PFSK-1 (cell line): Measurements from ENCODE around the gene CTSZ.

Source experiments
- FOXP2 ChIP-seq: optimal IDR thresholded peaks from 2 replicates; pipeline ENCODE3; 2011; ENCODE audit warnings: borderline replicate concordance, control low read depth, inconsistent platforms; ENCODE audit not compliant: insufficient read depth; ENCODE audit errors: extremely low read length, extremely low read depth
- POLR2AphosphoS5 ChIP-seq: IDR thresholded peaks from 2 replicates; pipeline ENCODE4 v1.6.1; 2012; ENCODE audit warnings: low read depth, mild to moderate bottlenecking, control low read depth, low read length, moderate library complexity
- SIN3A ChIP-seq: IDR thresholded peaks from 2 replicates; pipeline ENCODE4 v1.6.1; 2012; ENCODE audit warnings: mild to moderate bottlenecking, low read length, moderate library complexity, borderline replicate concordance; ENCODE audit not compliant: insufficient read depth
- TAF1 ChIP-seq: IDR thresholded peaks from 2 replicates; pipeline ENCODE4 v1.6.1; 2012; ENCODE audit warnings: low read length, control low read depth, borderline replicate concordance; ENCODE audit not compliant: insufficient read depth
- TF ChIP-seq, protein P1 (sequence below), 2 experiments: IDR thresholded peaks; 2 replicates each; pipeline versions ENCODE4 v1.6.1 to v1.8.0; 2011 to 2012; ENCODE audit warnings: low read depth in 2 of 2, low read length in 2 of 2, control low read depth in 1 of 2, inconsistent platforms in 1 of 2, mild to moderate bottlenecking in 1 of 2, moderate library complexity in 1 of 2; ENCODE audit not compliant: insufficient read depth in 1 of 2

CTSZ gene

DNA sequence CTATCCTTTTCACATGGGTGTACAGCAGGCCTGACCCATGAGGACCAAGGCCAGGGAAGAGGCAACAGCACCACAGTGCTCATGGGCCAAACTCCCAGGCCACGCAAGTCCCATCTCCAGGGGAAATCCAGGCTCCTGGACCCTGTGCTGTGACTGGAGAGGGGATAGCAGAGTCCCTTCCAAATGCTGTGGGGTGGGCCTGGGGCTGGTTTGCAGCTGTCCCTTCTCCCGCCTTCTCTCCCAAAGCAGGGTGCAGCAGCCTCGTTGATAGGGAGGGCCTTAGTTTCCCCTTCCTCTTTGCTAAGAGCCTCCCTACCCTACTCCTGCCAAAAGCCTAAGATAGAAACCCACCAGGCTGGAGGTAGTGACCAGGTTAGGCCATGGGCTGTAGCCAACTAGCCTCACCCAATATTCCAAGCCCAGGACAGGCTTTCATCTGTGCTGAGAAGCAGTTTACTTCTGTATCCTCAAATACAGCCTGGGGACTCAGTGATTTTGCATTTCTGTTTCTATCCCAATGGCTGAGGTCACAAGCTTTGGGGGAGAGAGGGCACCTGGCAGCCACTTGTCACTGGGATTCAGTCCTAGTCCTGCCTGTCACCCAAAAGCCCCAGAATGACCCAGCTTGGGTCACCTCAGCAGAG, 1.4 kb downstream of the CTSZ start:
- TF ChIP-seq, protein P1, sequence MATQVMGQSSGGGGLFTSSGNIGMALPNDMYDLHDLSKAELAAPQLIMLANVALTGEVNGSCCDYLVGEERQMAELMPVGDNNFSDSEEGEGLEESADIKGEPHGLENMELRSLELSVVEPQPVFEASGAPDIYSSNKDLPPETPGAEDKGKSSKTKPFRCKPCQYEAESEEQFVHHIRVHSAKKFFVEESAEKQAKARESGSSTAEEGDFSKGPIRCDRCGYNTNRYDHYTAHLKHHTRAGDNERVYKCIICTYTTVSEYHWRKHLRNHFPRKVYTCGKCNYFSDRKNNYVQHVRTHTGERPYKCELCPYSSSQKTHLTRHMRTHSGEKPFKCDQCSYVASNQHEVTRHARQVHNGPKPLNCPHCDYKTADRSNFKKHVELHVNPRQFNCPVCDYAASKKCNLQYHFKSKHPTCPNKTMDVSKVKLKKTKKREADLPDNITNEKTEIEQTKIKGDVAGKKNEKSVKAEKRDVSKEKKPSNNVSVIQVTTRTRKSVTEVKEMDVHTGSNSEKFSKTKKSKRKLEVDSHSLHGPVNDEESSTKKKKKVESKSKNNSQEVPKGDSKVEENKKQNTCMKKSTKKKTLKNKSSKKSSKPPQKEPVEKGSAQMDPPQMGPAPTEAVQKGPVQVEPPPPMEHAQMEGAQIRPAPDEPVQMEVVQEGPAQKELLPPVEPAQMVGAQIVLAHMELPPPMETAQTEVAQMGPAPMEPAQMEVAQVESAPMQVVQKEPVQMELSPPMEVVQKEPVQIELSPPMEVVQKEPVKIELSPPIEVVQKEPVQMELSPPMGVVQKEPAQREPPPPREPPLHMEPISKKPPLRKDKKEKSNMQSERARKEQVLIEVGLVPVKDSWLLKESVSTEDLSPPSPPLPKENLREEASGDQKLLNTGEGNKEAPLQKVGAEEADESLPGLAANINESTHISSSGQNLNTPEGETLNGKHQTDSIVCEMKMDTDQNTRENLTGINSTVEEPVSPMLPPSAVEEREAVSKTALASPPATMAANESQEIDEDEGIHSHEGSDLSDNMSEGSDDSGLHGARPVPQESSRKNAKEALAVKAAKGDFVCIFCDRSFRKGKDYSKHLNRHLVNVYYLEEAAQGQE (IDR thresholded peaks at IDR 0.05; ENCODE audit: insufficient read depth in 1 of 2, low read depth in 2 of 2, low read length in 2 of 2), result no peak
- TF ChIP-seq FOXP2 (no peak), TAF1 (no peak), SIN3A (no peak), POLR2AphosphoS5 (no peak)

DNA sequence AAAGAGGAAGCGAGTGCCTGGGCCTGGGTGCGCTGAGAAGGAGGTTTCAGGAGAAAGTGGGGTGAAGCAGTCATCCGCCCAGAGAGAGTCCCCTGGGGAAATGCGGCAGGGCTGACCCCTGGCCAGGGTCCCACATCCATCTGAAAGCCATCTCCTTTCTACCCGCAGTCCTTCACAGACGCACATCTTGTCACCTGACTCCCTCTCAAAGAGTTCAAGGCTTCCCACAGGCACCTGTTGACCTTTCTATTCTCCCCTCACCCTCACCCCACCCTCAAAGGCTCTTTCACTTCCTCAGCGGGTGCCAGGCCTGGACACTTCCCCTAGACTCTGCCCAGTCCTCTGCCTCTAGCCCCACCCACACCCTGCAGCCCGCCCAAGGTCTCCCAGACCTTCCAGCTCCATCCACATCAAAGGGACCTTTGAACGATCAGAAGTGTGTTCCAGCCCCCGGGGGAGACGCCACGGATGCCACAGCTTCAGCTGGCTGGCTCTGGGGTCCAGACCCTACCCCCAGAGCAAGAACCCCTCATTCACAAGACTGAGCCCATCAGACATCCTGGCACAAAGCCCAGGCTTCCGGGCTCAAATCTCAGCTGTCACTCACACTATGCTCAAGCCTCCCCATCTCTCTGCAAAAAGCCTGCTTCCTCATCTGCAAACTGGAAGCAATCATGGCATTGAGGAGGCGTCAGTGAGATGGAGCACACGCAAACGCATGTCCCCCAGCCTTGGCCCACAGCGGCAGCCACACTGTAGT, 2.1 kb downstream of the CTSZ start:
- TF ChIP-seq POLR2AphosphoS5 (no peak), FOXP2 (no peak), TAF1 (no peak), SIN3A (no peak)
- TF ChIP-seq, protein P1 (IDR thresholded peaks at IDR 0.05; ENCODE audit: insufficient read depth in 1 of 2, low read depth in 2 of 2, low read length in 2 of 2), result no peak

DNA sequence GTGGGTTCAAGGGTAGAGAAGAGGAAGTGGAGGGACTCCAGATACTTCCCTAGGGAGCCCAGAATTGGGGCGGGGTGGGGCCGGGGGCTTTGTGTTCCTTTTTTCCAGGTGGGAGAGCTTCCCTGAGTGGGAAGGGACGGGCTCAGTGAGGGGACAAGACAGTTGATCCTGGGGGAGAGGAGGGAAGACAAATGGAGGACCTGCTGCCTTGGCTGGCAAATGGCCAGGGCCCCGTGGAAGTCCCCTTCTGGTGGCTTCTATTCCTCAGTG, 2.6 kb downstream of the CTSZ start:
- no peak for TF ChIP-seq POLR2AphosphoS5
- TF ChIP-seq TAF1, result no peak
- TF ChIP-seq, protein P1 (IDR thresholded peaks at IDR 0.05; ENCODE audit: insufficient read depth in 1 of 2, low read depth in 2 of 2, low read length in 2 of 2), result no peak
- no peak for TF ChIP-seq SIN3A
- no peak for TF ChIP-seq FOXP2

DNA sequence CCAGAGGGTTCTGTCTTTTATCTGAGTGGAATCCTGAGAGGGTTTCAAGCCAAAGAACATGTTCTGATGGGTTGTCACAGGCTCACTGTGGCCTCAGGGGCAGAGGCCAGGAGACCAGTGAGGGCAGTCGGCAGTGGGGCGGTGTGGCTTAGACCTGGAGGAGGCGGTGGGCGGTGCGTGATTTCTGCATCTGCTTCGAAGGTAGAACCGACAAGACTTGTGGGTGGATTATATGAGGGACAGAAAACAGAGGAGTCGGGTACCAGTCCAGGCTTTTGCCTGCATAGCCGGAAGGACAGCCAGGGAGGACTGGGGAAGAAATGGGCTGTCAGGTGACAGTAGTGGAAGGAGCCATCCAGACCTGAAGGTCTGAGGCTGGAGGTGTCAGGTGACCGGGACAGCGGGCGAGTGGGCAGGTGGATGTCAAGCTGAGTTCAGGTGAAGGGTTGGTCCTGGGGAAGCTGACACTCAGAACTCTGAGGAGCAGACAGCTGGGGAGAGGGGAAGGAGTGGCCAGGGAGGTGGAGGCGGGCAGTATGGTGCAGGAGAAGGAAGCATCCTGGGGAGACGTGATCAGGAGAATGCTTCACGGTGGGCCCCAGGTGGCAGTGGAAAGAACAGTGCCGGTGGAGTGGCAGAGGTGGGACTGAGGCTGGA, 3.1 kb downstream of the CTSZ start:
- TF ChIP-seq FOXP2, result no peak
- no peak for TF ChIP-seq POLR2AphosphoS5
- TF ChIP-seq TAF1, result no peak
- TF ChIP-seq, protein P1 (IDR thresholded peaks at IDR 0.05; ENCODE audit: insufficient read depth in 1 of 2, low read depth in 2 of 2, low read length in 2 of 2), result no peak
- TF ChIP-seq SIN3A, result no peak
